Central memory CD4-positive, alpha-beta T cell (primary cell): Measurements from ENCODE around the gene HS3ST3A1.
"Not testable (repeated sequence)": the region's sequence is repeated elsewhere in the genome, so short reads cannot be mapped to it uniquely, and the experiment has no call there.

ENCODE experiments used
- DNase-seq: peaks from one replicate; pipeline ENCODE4 v3.0.0; 2022

Gene HS3ST3A1

GRCh38 chr17:13534946-13535345 is 66.8 kb downstream of the HS3ST3A1 start:
- DNase-seq, result no peak

- no peak for DNase-seq
Measured at GRCh38 chr17:13531721-13532120, 70.0 kb downstream of the HS3ST3A1 start.

GRCh38 chr17:13525876-13526275 is 75.9 kb downstream of the HS3ST3A1 start:
- DNase-seq, result no peak

GRCh38 chr17:13523164-13523563 is 78.6 kb downstream of the HS3ST3A1 start:
- DNase-seq, result no peak

- DNase-seq, result no peak
Measured at GRCh38 chr17:13522749-13523148, 79.0 kb downstream of the HS3ST3A1 start.

- DNase-seq, result no peak
Measured at GRCh38 chr17:13521784-13522183, 79.9 kb downstream of the HS3ST3A1 start.

- DNase-seq, result no peak
Measured at GRCh38 chr17:13520899-13521572, 80.7 kb downstream of the HS3ST3A1 start.

GRCh38 chr17:13518261-13519000 is 83.3 kb downstream of the HS3ST3A1 start:
- DNase-seq, result no peak

GRCh38 chr17:13513039-13513405 is 88.7 kb downstream of the HS3ST3A1 start:
- no peak for DNase-seq

- no peak for DNase-seq
Measured at GRCh38 chr17:13510062-13510461, 91.7 kb downstream of the HS3ST3A1 start.

- no peak for DNase-seq
Measured at GRCh38 chr17:13509527-13509926, 92.2 kb downstream of the HS3ST3A1 start.

GRCh38 chr17:13508896-13509295 is 92.8 kb downstream of the HS3ST3A1 start:
- no peak for DNase-seq

- DNase-seq, result no peak
Measured at GRCh38 chr17:13503526-13503925, 98.2 kb downstream of the HS3ST3A1 start.

- no peak for DNase-seq
Measured at GRCh38 chr17:13502263-13502662, 99.5 kb downstream of the HS3ST3A1 start.

GRCh38 chr17:13500947-13501346 is 100.8 kb downstream of the HS3ST3A1 start:
- DNase-seq, result no peak

- no peak for DNase-seq
Measured at GRCh38 chr17:13498184-13498583, 103.5 kb downstream of the HS3ST3A1 start.

GRCh38 chr17:13496553-13497056 is 105.1 kb downstream of the HS3ST3A1 start:
- DNase-seq, result not testable (repeated sequence)

- no peak for DNase-seq
Measured at GRCh38 chr17:13495423-13495822, 106.3 kb downstream of the HS3ST3A1 start.

GRCh38 chr17:13492737-13493122 is 109.0 kb downstream of the HS3ST3A1 start:
- no peak for DNase-seq

- no peak for DNase-seq
Measured at GRCh38 chr17:13491916-13492736, 109.6 kb downstream of the HS3ST3A1 start.

- no peak for DNase-seq
Measured at GRCh38 chr17:13491491-13491890, 110.2 kb downstream of the HS3ST3A1 start.

GRCh38 chr17:13490906-13491482 is 110.7 kb downstream of the HS3ST3A1 start:
- DNase-seq, result no peak

- DNase-seq, result no peak
Measured at GRCh38 chr17:13490427-13490826, 111.3 kb downstream of the HS3ST3A1 start.
